H9 (cell line): ENCODE results near the gene KRTAP5-6. TPM values are rescaled to one million over a fixed set of nuclear protein-coding genes. Genes with fewer than 3 reads are reported as not detected.

ENCODE experiments used
- DNase-seq: peaks from one replicate; pipeline ENCODE4 v3.0.0-alpha.2; 2017
- H2AFZ ChIP-seq: one replicate; pipeline ENCODE4 v1.6.1; 2013; ENCODE audit warnings: mild to moderate bottlenecking, low read length, control low read depth, moderate library complexity
- H2AK5ac ChIP-seq: 2 replicates; pipeline ENCODE4 v1.6.1; 2013; ENCODE audit warnings: low read length, control low read depth, mixed read lengths; ENCODE audit not compliant: insufficient read length
- H2BK120ac ChIP-seq: one replicate; pipeline ENCODE4 v1.6.1; 2013; ENCODE audit warnings: low read depth, mild to moderate bottlenecking, low read length, control low read depth, inconsistent platforms; ENCODE audit not compliant: poor library complexity, severe bottlenecking
- H2BK12ac ChIP-seq: 2 replicates; pipeline ENCODE4 v1.6.1; 2013; ENCODE audit warnings: low read length, control low read depth, mixed read lengths, low read depth; ENCODE audit not compliant: insufficient read length
- H2BK15ac ChIP-seq: 2 replicates; pipeline ENCODE4 v1.6.1; 2013; ENCODE audit warnings: low read depth, low read length, control low read depth
- H2BK20ac ChIP-seq: one replicate; pipeline ENCODE4 v1.6.1; 2013; ENCODE audit warnings: low read depth, mild to moderate bottlenecking, low read length, control low read depth, inconsistent platforms; ENCODE audit not compliant: poor library complexity, severe bottlenecking
- H2BK5ac ChIP-seq: 2 replicates; pipeline ENCODE4 v1.6.1; 2013; ENCODE audit warnings: low read length, control low read depth, mixed read lengths; ENCODE audit not compliant: insufficient read length
- H3K14ac ChIP-seq: 2 replicates; pipeline ENCODE4 v1.6.1; 2013; ENCODE audit warnings: low read length, control low read depth; ENCODE audit not compliant: insufficient read depth
- H3K18ac ChIP-seq: 2 replicates; pipeline ENCODE4 v1.6.1; 2013; ENCODE audit warnings: low read depth, mild to moderate bottlenecking, mixed read lengths, low read length, control low read depth; ENCODE audit not compliant: insufficient read length
- H3K23ac ChIP-seq: 2 replicates; pipeline ENCODE4 v1.6.1; 2013; ENCODE audit warnings: low read length, control low read depth, mixed read lengths, low read depth; ENCODE audit not compliant: insufficient read length
- H3K23me2 ChIP-seq: 2 replicates; pipeline ENCODE4 v1.6.1; 2013; ENCODE audit warnings: low read depth, mild to moderate bottlenecking, mixed read lengths, low read length, control low read depth; ENCODE audit not compliant: insufficient read length, poor library complexity, severe bottlenecking
- H3K27ac ChIP-seq: 2 replicates; pipeline ENCODE4 v1.5.1; 2013; ENCODE audit warnings: low read length, control low read depth, mixed read lengths, low read depth; ENCODE audit not compliant: insufficient read length
- H3K27me3 ChIP-seq: 2 replicates; pipeline ENCODE4 v1.6.1; 2013; ENCODE audit warnings: low read length, control low read depth, inconsistent platforms; ENCODE audit not compliant: insufficient read depth
- H3K4ac ChIP-seq: 2 replicates; pipeline ENCODE4 v1.6.1; 2013; ENCODE audit warnings: low read depth, mild to moderate bottlenecking, control low read depth, inconsistent platforms, low read length, moderate library complexity
- H3K4me1 ChIP-seq: 2 replicates; pipeline ENCODE4 v1.6.1; 2013; ENCODE audit warnings: low read length, control low read depth, inconsistent platforms; ENCODE audit not compliant: insufficient read depth
- H3K4me2 ChIP-seq: 2 replicates; pipeline ENCODE4 v1.6.1; 2013; ENCODE audit warnings: low read length, control low read depth, mixed read lengths; ENCODE audit not compliant: insufficient read length, insufficient read depth
- H3K56ac ChIP-seq: 2 replicates; pipeline ENCODE4 v1.6.1; 2013; ENCODE audit warnings: low read depth, mild to moderate bottlenecking, mixed read lengths, low read length, control low read depth; ENCODE audit not compliant: insufficient read length
- H3K79me1 ChIP-seq: 2 replicates; pipeline ENCODE4 v1.6.1; 2013; ENCODE audit warnings: low read depth, mild to moderate bottlenecking, moderate library complexity, low read length, control low read depth, inconsistent platforms; ENCODE audit not compliant: insufficient read depth, poor library complexity, severe bottlenecking
- H3K79me2 ChIP-seq: 2 replicates; pipeline ENCODE4 v1.6.1; 2013; ENCODE audit warnings: low read length, control low read depth, inconsistent platforms; ENCODE audit not compliant: insufficient read depth
- H3K9ac ChIP-seq: 2 replicates; pipeline ENCODE4 v1.6.1; 2013; ENCODE audit warnings: low read length, control low read depth, mixed read lengths; ENCODE audit not compliant: insufficient read length; ENCODE audit errors: extremely low read depth
- H3K9me3 ChIP-seq: one replicate; pipeline ENCODE4 v1.6.1; 2013; ENCODE audit warnings: low read depth, low read length, inconsistent platforms; ENCODE audit not compliant: control insufficient read depth
- H3T11ph ChIP-seq: one replicate; pipeline ENCODE4 v1.6.1; 2013; ENCODE audit warnings: mild to moderate bottlenecking, low read length, control low read depth, inconsistent platforms
- H4K20me1 ChIP-seq: one replicate; pipeline ENCODE4 v1.6.1; 2013; ENCODE audit not compliant: control insufficient read depth, insufficient read length, insufficient read depth
- H4K5ac ChIP-seq: 2 replicates; pipeline ENCODE4 v1.6.1; 2013; ENCODE audit warnings: low read depth, mild to moderate bottlenecking, mixed read lengths, low read length, control low read depth; ENCODE audit not compliant: insufficient read length
- H4K8ac ChIP-seq: replicated peaks from 2 replicates; pipeline ENCODE4 v1.6.1; 2013; ENCODE audit warnings: low read length, control low read depth, mixed read lengths, low read depth; ENCODE audit not compliant: insufficient read length
- H4K91ac ChIP-seq: 2 replicates; pipeline ENCODE4 v1.6.1; 2013; ENCODE audit warnings: low read depth, mild to moderate bottlenecking, moderate library complexity, mixed read lengths, low read length, control low read depth; ENCODE audit not compliant: insufficient read length
- H3K27ac Mint-ChIP-seq, 3 experiments: 2 replicates in 2 of 3; 3 replicates in 1 of 3; pipeline ENCODE4 v1.8.0; 2020 to 2021; ENCODE audit warnings: mixed read lengths in 3 of 3, mild to moderate bottlenecking in 1 of 3, moderate library complexity in 1 of 3
- H3K27me3 Mint-ChIP-seq: 2 replicates; pipeline ENCODE4 v1.8.0; 2021; ENCODE audit warnings: low read depth, mild to moderate bottlenecking, moderate library complexity, mixed read lengths
- H3K36me3 Mint-ChIP-seq, 3 experiments: 2 replicates in 2 of 3; 3 replicates in 1 of 3; pipeline ENCODE4 v1.8.0; 2020 to 2021; ENCODE audit warnings: low read depth in 3 of 3, mixed read lengths in 3 of 3; ENCODE audit not compliant: insufficient read depth in 1 of 3
- H3K4me1 Mint-ChIP-seq, 2 experiments: 2 replicates each; pipeline ENCODE4 v1.8.0; 2020; ENCODE audit warnings: mixed read lengths in 2 of 2
- H3K4me3 Mint-ChIP-seq, 2 experiments: 2 replicates in 1 of 2; 3 replicates in 1 of 2; pipeline ENCODE4 v1.8.0; 2020 to 2021; ENCODE audit warnings: mild to moderate bottlenecking in 2 of 2, mixed read lengths in 2 of 2, moderate library complexity in 1 of 2
- H3K9me3 Mint-ChIP-seq, 2 experiments: 2 replicates in 1 of 2; 3 replicates in 1 of 2; pipeline ENCODE4 v1.8.0; 2020; ENCODE audit warnings: mild to moderate bottlenecking in 2 of 2, mixed read lengths in 2 of 2, moderate library complexity in 1 of 2
- WGBS: extraction: QIAGEN DNeasy Blood & Tissue Kit; methylation state at CpG from one replicate; pipeline ENCODE4 v1.1.7; 2013; ENCODE audit warnings: missing lambda C conversion rate, low lambda C conversion rate, mixed read lengths; ENCODE audit not compliant: insufficient read length; ENCODE audit errors: extremely low coverage; 5-methylcytosine and 5-hydroxymethylcytosine counted together
- total RNA-seq: library from RNA; stranded (reverse); gene quantifications from 2 replicates; pipeline ENCODE4 v1.2.1, GENCODE V29; 2021
- TF ChIP-seq, protein P1 (sequence below): fragments of 200-600 bp; sonication (generic); conservative IDR thresholded peaks from 3 replicates; pipeline ENCODE4 v1.8.0; 2021; ENCODE audit warnings: antibody characterized with exemption, mild to moderate bottlenecking

The KRTAP5-6 gene
- total RNA-seq, 1 experiment from 2014 or later: not detected

DNA sequence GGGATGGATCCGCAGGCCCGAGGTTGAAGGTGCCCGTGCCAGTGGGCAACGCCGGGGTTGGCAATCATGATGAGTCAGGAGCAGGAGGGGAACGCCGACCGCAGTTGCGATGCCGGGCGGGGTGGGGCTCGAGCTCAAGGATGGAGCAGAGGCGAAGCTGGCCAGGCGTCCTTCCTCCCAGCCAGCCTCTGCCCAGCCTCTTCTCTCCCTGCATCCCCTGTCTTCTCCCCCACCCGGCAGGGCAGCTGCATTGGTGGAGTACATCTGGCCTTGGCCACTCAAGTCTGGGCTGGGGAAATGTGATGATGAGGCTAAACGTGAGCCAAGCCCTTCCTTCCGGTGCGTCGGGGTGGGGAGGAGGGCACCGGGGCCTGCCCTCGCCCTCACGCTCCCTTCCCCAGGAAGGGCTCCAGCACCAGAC, 49.5 kb downstream of the KRTAP5-6 start:
- Histone ChIP-seq H4K20me1 (peaks cover 11% of the 10 kb centered on the region), H3K23ac (no peak overlapping the region), H2BK120ac (no peak overlapping the region), H4K8ac (no peak overlapping the region), H3K79me1 (no peaks in the 10 kb centered on the region), H3K4ac (no peak overlapping the region), H3K27ac (no peak overlapping the region), H3K79me2 (no peaks in the 10 kb centered on the region), H3K18ac (no peak overlapping the region), H3K27me3 (peaks cover 16% of the 10 kb centered on the region; the same call in 1 of the 2 replicates), H2AFZ (no peak overlapping the region), H4K91ac (no peak overlapping the region), H2BK15ac (no peak overlapping the region), H2AK5ac (no peak overlapping the region), H3K4me2 (no peak overlapping the region), H2BK12ac (no peak overlapping the region), H3K23me2 (peaks cover 5% of the 10 kb centered on the region), H3K9ac (no peak overlapping the region), H3K56ac (no peak overlapping the region), H4K5ac (no peak overlapping the region), H2BK20ac (no peak overlapping the region), H3T11ph (no peak overlapping the region), H3K9me3 (no peaks in the 10 kb centered on the region), H3K14ac (no peak overlapping the region), H3K4me1 (no peaks in the 10 kb centered on the region; the same call in 1 of the 2 replicates), H2BK5ac (no peak overlapping the region)
- no peak overlapping the region for H3K27ac Mint-ChIP-seq
- H3K36me3 Mint-ChIP-seq: peaks cover 0 to 4% (median 0%) of the 10 kb centered on the region in 3 experiments; a peak in 2 of 7 replicates
- no peak for DNase-seq
- peaks cover 12 to 13% of the 10 kb centered on the region in 2 experiments for H3K4me1 Mint-ChIP-seq
- TF ChIP-seq, protein P1, sequence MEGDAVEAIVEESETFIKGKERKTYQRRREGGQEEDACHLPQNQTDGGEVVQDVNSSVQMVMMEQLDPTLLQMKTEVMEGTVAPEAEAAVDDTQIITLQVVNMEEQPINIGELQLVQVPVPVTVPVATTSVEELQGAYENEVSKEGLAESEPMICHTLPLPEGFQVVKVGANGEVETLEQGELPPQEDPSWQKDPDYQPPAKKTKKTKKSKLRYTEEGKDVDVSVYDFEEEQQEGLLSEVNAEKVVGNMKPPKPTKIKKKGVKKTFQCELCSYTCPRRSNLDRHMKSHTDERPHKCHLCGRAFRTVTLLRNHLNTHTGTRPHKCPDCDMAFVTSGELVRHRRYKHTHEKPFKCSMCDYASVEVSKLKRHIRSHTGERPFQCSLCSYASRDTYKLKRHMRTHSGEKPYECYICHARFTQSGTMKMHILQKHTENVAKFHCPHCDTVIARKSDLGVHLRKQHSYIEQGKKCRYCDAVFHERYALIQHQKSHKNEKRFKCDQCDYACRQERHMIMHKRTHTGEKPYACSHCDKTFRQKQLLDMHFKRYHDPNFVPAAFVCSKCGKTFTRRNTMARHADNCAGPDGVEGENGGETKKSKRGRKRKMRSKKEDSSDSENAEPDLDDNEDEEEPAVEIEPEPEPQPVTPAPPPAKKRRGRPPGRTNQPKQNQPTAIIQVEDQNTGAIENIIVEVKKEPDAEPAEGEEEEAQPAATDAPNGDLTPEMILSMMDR: no peak
- peaks cover 4 to 9% of the 10 kb centered on the region in 2 experiments; a peak in 4 of 5 replicates for H3K9me3 Mint-ChIP-seq
- no peak overlapping the region for H3K4me3 Mint-ChIP-seq
- peaks cover 51% of the 10 kb centered on the region for H3K27me3 Mint-ChIP-seq
- no CpG with 5 or more reads among the region's 22 CpGs for WGBS
